Mesendoderm (in vitro differentiated cells): ENCODE data around the gene HADHA. TPM values are rescaled to one million over a fixed set of nuclear protein-coding genes. Genes with fewer than 3 reads are reported as not detected.

Experiments used
- DNase-seq: peaks from one replicate; pipeline ENCODE4 v3.0.0; 2013
- H2AK5ac ChIP-seq: 2 replicates; pipeline ENCODE4 v1.6.1; 2013; ENCODE audit warnings: low read length, inconsistent platforms
- H2BK120ac ChIP-seq: 2 replicates; pipeline ENCODE4 v1.6.1; 2013; ENCODE audit warnings: low read depth, mild to moderate bottlenecking, low read length, moderate library complexity, mixed read lengths
- H2BK15ac ChIP-seq: replicated peaks from 2 replicates; pipeline ENCODE4 v1.6.1; 2013; ENCODE audit warnings: low read depth, mild to moderate bottlenecking, moderate library complexity
- H2BK5ac ChIP-seq: 2 replicates; pipeline ENCODE4 v1.6.1; 2013; ENCODE audit warnings: low read length, inconsistent platforms
- H3K18ac ChIP-seq: 2 replicates; pipeline ENCODE4 v1.6.1; 2013; ENCODE audit warnings: mild to moderate bottlenecking, low read length, mixed read lengths
- H3K23ac ChIP-seq: one replicate; pipeline ENCODE4 v1.6.1; 2013; ENCODE audit warnings: low read length
- H3K27ac ChIP-seq: 2 replicates; pipeline ENCODE4 v1.5.1; 2013; ENCODE audit warnings: low read depth, mild to moderate bottlenecking, inconsistent platforms, low read length, moderate library complexity
- H3K27me3 ChIP-seq: 2 replicates; pipeline ENCODE4 v1.6.1; 2013; ENCODE audit warnings: low read length, control low read depth, mild to moderate bottlenecking, inconsistent platforms; ENCODE audit not compliant: insufficient read depth, poor library complexity
- H3K36me3 ChIP-seq: 2 replicates; pipeline ENCODE4 v1.6.1; 2013; ENCODE audit warnings: low read length, inconsistent platforms; ENCODE audit not compliant: control insufficient read depth, insufficient read depth
- H3K4ac ChIP-seq: one replicate; pipeline ENCODE4 v1.6.1; 2013; ENCODE audit warnings: low read depth, mild to moderate bottlenecking, low read length, moderate library complexity
- H3K4me1 ChIP-seq: 2 replicates; pipeline ENCODE4 v1.6.1; 2013; ENCODE audit warnings: low read depth, low read length, inconsistent platforms; ENCODE audit not compliant: control insufficient read depth
- H3K4me2 ChIP-seq: 2 replicates; pipeline ENCODE4 v1.6.1; 2013; ENCODE audit warnings: low read length
- H3K4me3 ChIP-seq: 2 replicates; pipeline ENCODE4 v1.5.1; 2013; ENCODE audit warnings: mild to moderate bottlenecking, low read length
- H3K56ac ChIP-seq: one replicate; pipeline ENCODE4 v1.6.1; 2013; ENCODE audit warnings: low read length
- H3K79me1 ChIP-seq: 2 replicates; pipeline ENCODE4 v1.6.1; 2013; ENCODE audit warnings: low read length, inconsistent platforms
- H3K79me2 ChIP-seq: 2 replicates; pipeline ENCODE4 v1.6.1; 2013; ENCODE audit warnings: mild to moderate bottlenecking, low read length; ENCODE audit not compliant: control insufficient read depth, insufficient read depth
- H3K9ac ChIP-seq: 2 replicates; pipeline ENCODE4 v1.6.1; 2013; ENCODE audit warnings: low read length, inconsistent platforms
- H4K5ac ChIP-seq: one replicate; pipeline ENCODE4 v1.6.1; 2013; ENCODE audit warnings: low read length
- H4K8ac ChIP-seq: one replicate; pipeline ENCODE4 v1.6.1; 2013; ENCODE audit warnings: low read depth, mild to moderate bottlenecking, control low read depth, low read length, moderate library complexity
- WGBS: extraction: QIAGEN DNeasy Blood & Tissue Kit; methylation state at CpG from one replicate; pipeline ENCODE4 v1.1.7; 2013; ENCODE audit warnings: low lambda C conversion rate, missing lambda C conversion rate; ENCODE audit not compliant: insufficient coverage; ENCODE audit errors: extremely low coverage; 5-methylcytosine and 5-hydroxymethylcytosine counted together
- polyA plus RNA-seq, 2 experiments: library from polyadenylated mRNA; stranded (reverse); fragments of 200-250 nt; gene quantifications; one replicate each; pipeline ENCODE4 v1.2.3, GENCODE V29; 2013

The HADHA gene
- 65.2 TPM for polyA plus RNA-seq (2013, experiment 1 of 2)
- polyA plus RNA-seq (2013, experiment 2 of 2), result 65.8 TPM

- Histone ChIP-seq H3K27ac (peak within 1 kb of the TSS; percentile 89), H3K79me1 (peaks cover 14% of the 10 kb centered on the region), H3K18ac (peak within 1 kb of the TSS; percentile 77), H3K9ac (peak within 1 kb of the TSS; percentile 86), H2AK5ac (no peak within 1 kb of the TSS), H3K4me1 (no peaks in the 10 kb centered on the region), H3K23ac (peak within 1 kb of the TSS; percentile 54), H2BK5ac (peak within 1 kb of the TSS; percentile 61), H4K5ac (no peak within 1 kb of the TSS), H3K56ac (peak within 1 kb of the TSS; percentile 91), H3K4me2 (peak within 1 kb of the TSS; percentile 88), H4K8ac (no peak within 1 kb of the TSS), H3K79me2 (peaks cover 43% of the 10 kb centered on the region), H2BK15ac (no peak within 1 kb of the TSS), H2BK120ac (no peak within 1 kb of the TSS), H3K4me3 (peak within 1 kb of the TSS; percentile 89), H3K27me3 (no peaks in the 10 kb centered on the region), H3K36me3 (no peaks in the 10 kb centered on the region), H3K4ac (no peak within 1 kb of the TSS)
- no CpG with 5 or more reads among the region's 63 CpGs for WGBS
- peak; percentile 98 for DNase-seq
Observed at GRCh38 chr2:26244309-26245230, at the start of gene HADHA, which contains the start of gene HADHB. Gene HADHA (minus strand): TSS chr2:26244632. CDS start chr2:26244596, 36 bp downstream. Gene HADHB (plus strand): TSS chr2:26244939. CDS start chr2:26254255, 9,316 bp downstream.

DNA sequence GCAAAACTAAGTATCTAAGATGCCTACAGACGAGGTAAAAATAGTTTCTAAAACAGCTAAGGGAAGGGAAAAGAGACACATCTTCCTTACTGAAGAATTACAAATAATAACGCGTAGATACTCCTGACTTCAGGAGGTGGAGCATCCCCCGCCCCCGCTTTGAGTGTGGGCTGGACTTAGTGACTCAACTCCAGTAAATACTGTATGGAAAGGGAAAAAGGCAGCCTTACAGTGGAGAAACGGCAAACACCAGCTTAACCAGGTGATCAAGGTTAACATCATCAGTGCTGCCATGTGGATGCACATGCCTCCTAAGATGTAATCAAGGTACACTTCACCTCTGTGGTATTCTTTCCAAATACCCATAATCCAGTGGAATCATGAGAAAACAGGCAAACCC is 48.2 kb upstream of the HADHA start:
- Histone ChIP-seq H3K79me2 (no peaks in the 10 kb centered on the region), H2BK120ac (no peak overlapping the region), H3K18ac (no peak overlapping the region), H2BK15ac (no peak overlapping the region), H3K56ac (no peak overlapping the region), H2BK5ac (no peak overlapping the region), H3K79me1 (no peaks in the 10 kb centered on the region), H4K8ac (no peak overlapping the region), H3K23ac (no peak overlapping the region), H3K4ac (no peak overlapping the region), H3K27ac (no peak overlapping the region), H3K9ac (no peak overlapping the region), H3K4me1 (no peaks in the 10 kb centered on the region), H2AK5ac (no peak overlapping the region), H4K5ac (no peak overlapping the region), H3K27me3 (no peaks in the 10 kb centered on the region), H3K4me2 (no peak overlapping the region), H3K4me3 (no peak overlapping the region), H3K36me3 (no peaks in the 10 kb centered on the region)
- no peak for DNase-seq
- no CpG with 5 or more reads among the region's 6 CpGs for WGBS

- Histone ChIP-seq H4K8ac (no peak overlapping the region), H3K27me3 (no peaks in the 10 kb centered on the region), H2BK120ac (no peak overlapping the region), H3K4me1 (no peaks in the 10 kb centered on the region), H3K23ac (no peak overlapping the region), H2BK15ac (no peak overlapping the region), H2AK5ac (no peak overlapping the region), H3K4me3 (no peak overlapping the region), H3K79me2 (no peaks in the 10 kb centered on the region), H3K4ac (no peak overlapping the region), H4K5ac (no peak overlapping the region), H3K27ac (no peak overlapping the region), H2BK5ac (no peak overlapping the region), H3K18ac (no peak overlapping the region), H3K9ac (no peak overlapping the region), H3K56ac (no peak overlapping the region), H3K36me3 (no peaks in the 10 kb centered on the region), H3K79me1 (no peaks in the 10 kb centered on the region), H3K4me2 (no peak overlapping the region)
- WGBS, result no CpG with 5 or more reads among the region's 1 CpG
- no peak for DNase-seq
Observed at GRCh38 chr2:26290001-26290400, 45.6 kb upstream of the HADHA start.

DNA sequence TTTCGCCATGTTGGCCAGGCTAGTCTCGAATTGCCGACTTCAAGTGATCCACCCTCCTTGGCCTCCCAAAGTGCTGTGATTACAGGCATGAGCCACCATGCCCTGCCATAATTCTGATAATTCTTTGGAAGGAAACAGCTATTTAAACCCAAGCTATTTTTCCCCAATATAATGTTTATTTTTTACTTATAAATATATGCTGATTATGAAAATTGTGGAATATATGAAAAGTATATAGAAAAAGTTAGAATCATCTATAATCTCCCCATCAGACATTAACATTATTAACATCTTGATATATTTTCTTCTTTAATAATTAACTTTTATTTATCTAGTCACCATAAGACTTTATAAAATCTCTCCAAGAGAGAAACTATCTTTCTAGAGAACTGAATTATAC is 41.5 kb upstream of the HADHA start:
- Histone ChIP-seq H3K36me3 (peaks cover 2% of the 10 kb centered on the region), H2BK120ac (no peak overlapping the region)
- WGBS, result no CpG with 5 or more reads among the region's 3 CpGs

DNA sequence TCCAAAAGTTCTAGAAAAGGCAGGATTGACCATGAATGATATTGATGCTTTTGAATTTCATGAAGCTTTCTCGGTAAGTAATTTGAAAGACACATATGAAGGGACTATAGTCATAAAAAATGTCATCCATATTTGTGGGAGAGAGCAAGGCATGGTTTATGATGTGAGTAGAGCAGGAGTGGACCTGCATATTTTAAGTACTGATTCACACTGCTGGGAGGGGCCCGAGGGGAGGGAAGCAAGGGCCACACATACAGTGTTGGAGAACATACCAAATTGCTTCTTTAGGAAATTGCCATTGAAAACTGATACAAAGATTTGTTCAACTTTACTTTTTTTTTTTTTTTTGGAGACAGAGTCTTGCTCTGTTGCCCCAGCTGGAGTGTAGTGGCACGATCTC is 39.7 kb upstream of the HADHA start:
- Histone ChIP-seq H3K36me3 (peaks cover 2% of the 10 kb centered on the region), H3K23ac (no peak overlapping the region), H3K79me1 (no peaks in the 10 kb centered on the region), H3K4me1 (no peaks in the 10 kb centered on the region), H3K4me2 (no peak overlapping the region), H2AK5ac (no peak overlapping the region), H2BK120ac (no peak overlapping the region), H3K9ac (no peak overlapping the region), H3K56ac (no peak overlapping the region), H4K5ac (no peak overlapping the region), H3K27me3 (no peaks in the 10 kb centered on the region), H3K4me3 (no peak overlapping the region), H2BK5ac (no peak overlapping the region), H2BK15ac (no peak overlapping the region), H3K4ac (no peak overlapping the region), H3K27ac (no peak overlapping the region), H3K18ac (no peak overlapping the region), H3K79me2 (no peaks in the 10 kb centered on the region), H4K8ac (no peak overlapping the region)
- WGBS, result no CpG with 5 or more reads among the region's 3 CpGs
- no peak for DNase-seq

More for the DNA sequence above, 41.5 kb upstream of the HADHA start:
- no peak overlapping the region for H3K4me3 ChIP-seq
- no peak overlapping the region for H3K4ac ChIP-seq
- H4K8ac ChIP-seq, result no peak overlapping the region
- H3K79me1 ChIP-seq, result no peaks in the 10 kb centered on the region
- no peak overlapping the region for H3K9ac ChIP-seq
- H3K79me2 ChIP-seq, result no peaks in the 10 kb centered on the region
- no peak overlapping the region for H2BK15ac ChIP-seq
- no peak overlapping the region for H3K27ac ChIP-seq
- DNase-seq, result no peak
- H2AK5ac ChIP-seq, result no peak overlapping the region
- no peak overlapping the region for H4K5ac ChIP-seq
- H3K4me1 ChIP-seq, result no peaks in the 10 kb centered on the region
- no peak overlapping the region for H2BK5ac ChIP-seq
- no peak overlapping the region for H3K18ac ChIP-seq
- no peak overlapping the region for H3K4me2 ChIP-seq
- no peaks in the 10 kb centered on the region for H3K27me3 ChIP-seq
- H3K56ac ChIP-seq, result no peak overlapping the region
- no peak overlapping the region for H3K23ac ChIP-seq
